ENCODE data around the gene GLIPR2.
"Not testable (repeated sequence)": the region's sequence is repeated elsewhere in the genome, so short reads cannot be mapped to it uniquely, and the experiment has no call there.

Gene GLIPR2

GRCh38 chr9:36123515-36123914 lies 13.0 kb upstream of the GLIPR2 start:
- no peak for DNase-seq (ENCODE audit: low read depth)

DNA sequence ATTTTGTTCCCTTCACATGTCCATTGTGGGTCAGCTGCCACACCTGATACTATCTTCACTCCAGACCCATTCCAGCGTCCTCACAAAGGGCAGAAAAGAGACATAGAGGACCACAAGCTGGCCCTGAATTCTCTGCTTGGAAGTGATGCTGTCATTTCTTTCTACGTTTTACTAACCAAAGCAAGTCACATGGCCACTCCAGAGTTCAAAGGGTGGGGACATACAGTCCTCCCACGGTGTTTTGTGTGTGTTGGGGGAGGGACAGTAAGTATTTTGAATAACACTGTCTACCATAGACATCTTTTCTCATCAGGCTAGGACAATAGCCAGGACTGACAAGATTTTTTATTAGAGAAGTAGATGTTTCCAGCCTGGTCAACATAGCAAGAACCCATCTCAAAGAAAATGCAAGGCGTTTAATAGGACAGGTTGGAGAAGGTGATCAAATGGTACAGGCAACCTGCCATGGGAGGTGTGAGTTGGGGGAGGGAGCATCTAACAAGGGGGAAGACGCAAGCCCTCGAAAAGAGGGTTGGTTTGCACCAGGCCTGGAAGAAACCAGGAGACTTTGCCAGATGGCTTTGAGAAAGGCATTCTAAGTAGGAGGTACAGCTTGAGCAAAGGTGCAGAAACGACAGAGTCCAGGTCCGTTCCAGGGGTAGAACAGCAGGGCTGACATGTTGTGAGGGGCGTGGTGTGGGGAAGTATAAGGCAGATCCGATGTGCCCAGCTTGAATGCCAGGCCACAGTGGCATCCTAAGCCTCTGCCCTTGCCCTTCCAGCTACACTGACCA lies 11.3 kb upstream of the GLIPR2 start:
- no peak for DNase-seq (ENCODE audit: low read depth)

DNA sequence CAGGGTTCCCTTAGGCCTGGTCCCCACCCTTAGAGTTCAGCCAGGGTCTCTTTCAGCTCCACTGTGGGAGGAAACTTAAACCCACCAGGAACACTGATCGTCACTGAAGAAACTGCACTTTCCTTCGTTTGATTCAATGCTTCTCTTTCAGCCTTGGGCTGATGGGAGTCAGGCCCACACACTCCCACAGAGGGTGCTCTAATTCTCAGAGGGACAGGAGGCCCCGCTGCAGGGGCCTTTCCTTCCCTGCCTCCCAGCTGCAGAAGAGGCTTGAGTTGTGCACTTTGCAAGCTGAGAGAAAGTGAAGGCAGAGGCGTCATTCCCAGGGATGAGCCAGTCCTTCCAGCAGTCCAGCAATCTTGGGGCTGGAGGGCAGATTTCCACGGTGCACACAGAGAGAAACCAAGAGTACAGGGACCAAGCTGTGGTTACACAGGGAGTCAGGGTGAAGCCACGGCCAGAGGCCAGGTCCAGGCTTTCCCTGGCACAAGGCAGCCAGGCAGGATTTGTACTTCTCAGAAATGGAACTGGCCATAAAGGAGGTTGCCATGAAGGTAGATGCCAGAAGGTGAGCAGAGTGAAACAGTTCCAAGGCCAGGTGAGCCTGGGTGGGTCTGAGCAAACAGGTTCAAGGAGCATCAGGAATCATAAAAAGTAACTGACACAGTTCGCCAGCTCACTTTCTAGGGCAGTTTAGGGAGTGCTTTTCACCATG lies 10.4 kb upstream of the GLIPR2 start:
- DNase-seq (ENCODE audit: low read depth), result no peak

DNA sequence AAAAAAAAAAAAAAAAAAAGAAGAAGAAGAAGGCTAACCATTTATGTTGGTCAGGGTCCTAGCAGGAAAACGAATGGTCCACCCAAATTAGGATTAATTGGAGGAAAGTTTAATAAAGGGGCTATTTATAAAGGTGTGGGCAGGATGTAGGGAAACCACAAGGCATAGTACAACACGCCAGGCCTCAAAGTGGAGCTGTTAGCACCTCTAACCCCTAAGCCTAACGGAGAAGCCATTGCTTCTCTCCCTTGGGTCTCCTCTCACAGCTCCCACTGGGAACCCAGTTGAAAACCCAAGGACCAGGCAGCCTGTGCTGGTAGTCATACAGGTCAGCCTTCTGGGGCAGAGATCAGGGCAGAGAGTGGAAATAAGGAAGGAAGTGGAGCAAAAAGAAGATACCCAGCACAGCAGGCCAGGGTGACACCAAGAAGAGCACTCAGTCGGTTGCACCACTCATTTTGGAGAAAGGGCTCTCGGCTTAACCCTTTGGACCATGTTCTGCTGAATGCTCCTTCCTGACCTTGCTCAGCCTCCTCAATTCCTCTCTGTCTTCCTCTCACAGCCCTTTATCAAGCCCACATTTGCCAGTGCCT lies 8.8 kb upstream of the GLIPR2 start:
- DNase-seq (ENCODE audit: low read depth), result no peak

DNA sequence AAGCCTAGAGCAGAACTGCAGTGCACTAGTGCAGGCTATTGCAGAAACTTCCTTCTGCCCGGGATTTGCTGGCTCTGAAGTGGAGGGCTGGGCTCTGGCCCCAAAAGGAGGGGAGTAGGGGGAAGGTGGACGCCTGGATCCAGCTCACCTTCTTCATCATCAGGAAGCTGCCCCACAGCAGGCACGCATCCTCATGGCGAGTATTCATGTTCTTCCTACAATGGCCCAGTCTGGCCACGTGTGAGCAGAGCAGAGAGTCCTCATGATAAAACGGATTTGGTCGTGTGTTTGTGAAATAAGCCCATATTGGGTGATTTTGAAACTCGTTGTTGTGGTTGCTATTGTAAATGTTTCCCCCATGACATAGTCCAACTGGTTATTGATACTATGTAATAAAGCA lies 8.2 kb upstream of the GLIPR2 start:
- no peak for DNase-seq (ENCODE audit: low read depth)

DNA sequence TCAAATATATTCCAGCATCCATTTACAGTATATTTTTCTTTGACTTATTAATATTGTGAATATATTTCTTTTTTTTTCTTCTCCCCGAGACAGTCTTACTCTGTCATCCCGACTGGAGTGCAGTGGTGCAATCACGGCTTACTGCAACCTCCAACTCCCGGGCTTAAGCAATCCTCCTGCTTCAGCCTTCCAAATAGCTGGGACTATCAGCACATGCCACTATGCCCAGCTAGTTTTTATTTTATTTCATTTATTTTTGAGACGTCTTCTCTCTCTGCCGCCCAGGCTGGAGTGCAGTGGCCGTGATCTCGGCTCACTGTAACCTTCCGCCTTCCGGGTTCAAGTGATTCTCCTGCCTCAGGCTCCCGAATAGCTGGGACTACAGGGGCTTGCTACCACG lies 7.4 kb upstream of the GLIPR2 start:
- DNase-seq (ENCODE audit: low read depth), result no peak

- not testable (repeated sequence) for DNase-seq (ENCODE audit: low read depth)
Measured at GRCh38 chr9:36131666-36132065, 4.9 kb upstream of the GLIPR2 start.

- peak; percentile 20 for DNase-seq (ENCODE audit: low read depth)
Measured at GRCh38 chr9:36132086-36132485, 4.4 kb upstream of the GLIPR2 start.

DNA sequence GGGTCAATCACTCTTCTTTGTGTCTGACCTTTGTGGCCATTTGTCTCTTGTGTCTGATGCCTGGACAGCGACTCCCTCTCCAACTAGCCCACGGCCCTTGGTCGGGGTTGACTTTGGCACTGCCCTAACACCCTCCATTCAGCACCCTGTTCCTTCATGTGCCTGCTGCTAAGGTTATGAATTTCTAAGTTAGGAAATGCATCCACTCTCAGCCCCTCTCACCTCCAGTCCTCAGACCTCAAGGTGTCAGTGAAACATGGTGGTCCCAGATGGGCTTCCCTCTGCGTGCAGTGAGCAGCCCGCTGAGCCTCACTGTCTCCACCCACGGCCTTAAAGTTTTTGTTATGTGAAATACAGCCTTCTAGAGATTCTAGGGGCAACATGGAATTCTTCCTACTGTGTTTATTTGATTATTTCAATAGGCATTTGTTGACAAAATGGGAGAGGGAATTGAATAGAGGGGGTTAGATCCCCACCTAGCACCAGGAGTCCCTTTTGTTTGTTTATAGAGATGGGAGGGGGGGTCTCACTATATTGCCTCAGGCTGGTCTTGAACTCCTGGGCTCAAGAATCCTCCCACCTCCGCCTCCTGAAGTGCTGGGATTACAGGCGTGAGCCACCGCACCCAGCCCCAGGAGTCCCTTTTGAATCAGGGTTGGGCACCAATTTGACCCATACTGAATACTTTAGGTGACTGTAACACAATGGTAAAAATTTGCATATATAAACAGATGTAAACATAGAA lies 1.6 kb upstream of the GLIPR2 start:
- no peak for DNase-seq (ENCODE audit: low read depth)

GRCh38 chr9:36135741-36136271 lies 727 bp upstream of the GLIPR2 start:
- no peak for DNase-seq (ENCODE audit: low read depth)

GRCh38 chr9:36136894-36137391 lies 410 bp downstream of the GLIPR2 start:
- peak; percentile 23 for DNase-seq (ENCODE audit: low read depth)

DNA sequence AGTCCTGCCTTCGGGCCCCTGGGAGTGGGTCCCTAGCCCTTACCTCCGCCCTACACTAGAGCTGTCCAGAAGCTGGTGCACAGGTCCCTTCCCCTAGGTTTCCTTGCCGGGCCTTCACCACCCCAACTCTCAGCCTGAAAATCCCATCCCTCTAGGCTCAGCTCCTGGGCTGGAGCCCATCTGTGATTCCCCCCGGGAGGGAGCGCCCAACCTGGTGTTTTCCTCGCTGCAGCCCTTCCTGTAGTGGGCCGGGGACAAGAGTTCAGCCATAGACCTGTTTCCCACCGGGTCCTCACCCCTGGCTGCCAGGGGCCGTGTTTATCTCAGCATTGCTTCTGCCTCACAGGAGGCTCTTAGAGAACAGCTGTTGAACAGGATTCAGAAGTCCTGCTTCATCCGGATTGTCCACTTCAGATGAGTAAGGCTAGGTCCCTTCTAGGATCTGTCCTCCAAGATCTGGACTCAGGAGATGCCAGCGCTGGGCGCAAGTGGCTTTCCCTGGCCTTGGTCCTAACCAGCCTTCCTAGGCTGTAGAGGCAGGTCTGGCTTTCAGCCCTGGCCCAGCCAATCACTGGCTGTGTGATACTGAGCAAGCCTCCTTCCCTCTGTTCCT lies 965 bp downstream of the GLIPR2 start:
- peak; percentile 10 for DNase-seq (ENCODE audit: low read depth)

DNA sequence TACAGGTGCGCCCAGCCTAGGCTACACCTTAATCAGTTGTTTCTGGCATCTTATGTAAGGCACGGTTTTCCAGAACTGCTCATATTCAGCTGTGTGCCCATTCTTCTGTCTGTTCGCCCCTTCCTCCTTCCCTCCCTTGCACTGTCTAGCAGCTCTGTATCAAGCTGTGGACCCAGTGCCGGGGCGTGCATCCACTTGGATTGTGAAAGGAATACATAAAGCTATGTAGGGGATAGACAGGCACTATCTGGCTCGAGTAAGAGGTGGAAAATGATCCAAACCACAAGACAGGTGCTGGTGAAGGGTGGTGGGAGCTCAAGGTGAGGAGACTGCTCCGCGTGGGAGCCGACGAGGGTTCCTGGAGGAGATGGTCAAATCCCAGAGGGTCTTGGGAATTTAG lies 2.0 kb downstream of the GLIPR2 start:
- DNase-seq (ENCODE audit: low read depth), result no peak

DNA sequence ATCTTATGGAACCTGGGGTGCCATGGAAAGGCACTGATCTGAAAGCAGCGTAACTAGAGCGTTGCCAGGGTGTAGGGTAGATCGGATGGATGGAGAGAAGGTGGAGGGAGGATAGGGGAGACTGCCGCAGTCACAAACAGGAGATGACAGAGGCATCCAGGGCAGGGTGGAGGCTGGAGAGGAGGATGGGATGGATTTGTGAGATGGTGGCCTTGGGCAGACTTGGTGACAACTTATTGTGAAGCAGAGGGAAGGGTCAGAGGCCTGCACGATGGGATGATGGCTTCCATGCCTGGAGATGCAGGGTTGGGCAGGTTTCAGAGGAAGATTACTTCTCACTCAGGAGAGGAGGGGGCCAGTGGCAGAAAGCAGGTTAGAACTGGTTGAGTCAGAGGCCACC lies 2.4 kb downstream of the GLIPR2 start:
- DNase-seq (ENCODE audit: low read depth), result no peak

GRCh38 chr9:36140086-36141084 lies 3.9 kb downstream of the GLIPR2 start:
- DNase-seq (ENCODE audit: low read depth), result no peak

DNA sequence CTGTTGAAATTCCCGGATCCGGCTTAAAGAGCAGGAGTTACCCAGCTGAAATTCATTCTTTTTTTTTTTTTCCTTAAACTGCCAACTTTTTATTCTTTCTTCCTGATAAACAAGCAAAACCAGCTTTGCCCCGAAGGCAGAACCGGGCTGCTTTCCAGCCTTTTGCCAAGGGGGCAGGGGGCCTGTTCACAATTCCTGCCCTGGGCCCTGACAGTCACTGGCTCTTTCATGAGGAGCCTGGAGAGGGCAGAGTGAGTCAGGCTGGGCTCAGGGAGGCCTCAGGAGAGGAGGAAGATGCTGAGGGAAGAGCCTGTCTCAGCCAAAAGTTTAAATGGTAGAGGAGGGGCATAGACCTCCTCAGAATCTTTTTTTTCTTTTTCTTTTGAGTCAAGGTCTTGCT lies 4.8 kb downstream of the GLIPR2 start:
- DNase-seq (ENCODE audit: low read depth), result peak; percentile 56

- no peak for DNase-seq (ENCODE audit: low read depth)
Measured at GRCh38 chr9:36141761-36142160, 5.2 kb downstream of the GLIPR2 start.

DNA sequence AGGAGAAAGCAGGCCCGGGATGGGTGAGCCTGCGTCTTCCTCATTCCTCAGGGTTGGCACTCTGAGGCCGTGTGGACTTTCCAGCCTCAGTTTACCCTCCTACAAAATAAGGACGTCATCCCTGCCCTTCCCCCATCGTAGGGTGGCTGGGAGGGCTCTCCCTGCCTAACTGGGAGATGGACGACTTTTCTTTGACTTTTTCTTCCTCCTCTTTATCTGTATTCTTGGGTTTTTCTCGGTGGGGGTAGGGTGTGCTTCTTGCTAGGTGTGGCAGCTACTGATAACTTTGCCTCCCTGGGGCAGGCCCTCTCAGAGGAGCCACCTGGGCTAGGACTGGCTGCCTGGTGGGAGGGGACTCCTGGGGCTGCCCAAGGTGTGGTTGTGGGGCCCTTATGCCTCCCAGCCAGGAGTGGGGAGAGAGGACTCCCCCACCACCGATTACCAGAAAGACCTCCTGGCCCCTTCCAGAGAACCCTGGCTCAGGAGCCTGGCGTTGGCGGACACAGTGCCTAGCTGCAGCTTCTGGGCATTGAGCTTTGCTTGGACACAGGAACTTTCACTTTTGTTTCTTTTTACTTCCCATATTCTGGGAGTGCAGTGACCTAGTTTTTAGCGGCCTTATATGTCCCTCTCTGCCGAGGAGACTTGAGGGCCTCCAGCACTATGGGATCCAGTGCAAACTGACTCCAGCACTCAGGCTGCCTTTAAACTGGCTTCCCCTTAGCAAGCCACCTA lies 6.1 kb downstream of the GLIPR2 start:
- no peak for DNase-seq (ENCODE audit: low read depth)

DNA sequence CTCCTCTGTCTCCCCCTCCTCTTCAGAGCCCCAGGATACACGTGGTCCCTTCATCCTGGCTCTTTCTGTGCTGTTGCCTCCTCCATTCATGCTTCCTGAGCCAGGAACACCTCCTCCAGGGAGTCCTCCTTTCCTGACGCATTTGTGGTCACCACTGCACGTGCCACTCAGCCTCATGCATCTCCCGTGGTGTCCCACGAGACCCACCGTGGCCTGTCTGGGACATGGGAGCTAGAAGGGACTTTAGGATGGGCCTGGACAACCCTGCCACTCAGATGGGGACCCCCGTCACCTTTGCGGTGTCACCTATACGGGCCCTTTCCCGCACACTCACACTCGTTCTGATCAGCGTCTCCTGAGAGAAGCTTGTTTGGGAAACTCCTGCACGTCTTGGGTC lies 6.7 kb downstream of the GLIPR2 start:
- DNase-seq (ENCODE audit: low read depth), result no peak

Data from ELR (cell line).